GM18508 (cell line): Measurements from ENCODE around the gene FAT3.

Experiments used
- ATAC-seq: cut with Tn5 transposase; IDR thresholded peaks from one replicate; pipeline ENCODE4 v1.9.1; 2021; ENCODE audit warnings: moderate number of reproducible peaks; ENCODE audit not compliant: insufficient read depth, unreplicated experiment

The FAT3 gene

DNA sequence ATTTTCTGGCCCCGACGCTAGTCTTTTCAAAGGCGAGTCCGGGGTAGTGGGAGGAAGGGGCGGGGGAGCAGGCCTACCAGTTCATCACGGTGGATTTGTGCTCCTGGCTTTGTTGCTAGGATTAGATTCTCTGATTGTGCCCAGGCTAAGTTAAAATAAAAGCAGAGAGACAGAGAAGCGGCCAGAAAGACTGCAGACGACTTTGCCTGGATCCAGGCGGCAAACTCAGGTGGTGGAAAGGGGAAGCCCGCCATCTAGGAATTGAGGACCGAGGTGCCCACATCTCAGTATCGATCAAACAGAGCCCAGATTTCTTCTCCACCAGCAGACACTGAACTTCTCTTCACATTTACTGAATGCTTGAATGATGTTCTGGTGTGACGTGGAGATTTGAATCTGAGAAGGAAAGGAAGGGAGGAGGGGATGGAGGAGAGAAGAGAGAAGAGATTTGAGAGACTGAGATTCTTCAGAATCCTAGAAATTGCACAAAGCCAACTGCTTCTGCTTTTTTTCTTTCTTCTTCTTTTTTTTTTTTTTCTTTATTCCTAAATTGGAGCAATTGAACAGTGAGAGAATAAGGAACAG is 2.7 kb downstream of the FAT3 start:
- ATAC-seq = no peak

DNA sequence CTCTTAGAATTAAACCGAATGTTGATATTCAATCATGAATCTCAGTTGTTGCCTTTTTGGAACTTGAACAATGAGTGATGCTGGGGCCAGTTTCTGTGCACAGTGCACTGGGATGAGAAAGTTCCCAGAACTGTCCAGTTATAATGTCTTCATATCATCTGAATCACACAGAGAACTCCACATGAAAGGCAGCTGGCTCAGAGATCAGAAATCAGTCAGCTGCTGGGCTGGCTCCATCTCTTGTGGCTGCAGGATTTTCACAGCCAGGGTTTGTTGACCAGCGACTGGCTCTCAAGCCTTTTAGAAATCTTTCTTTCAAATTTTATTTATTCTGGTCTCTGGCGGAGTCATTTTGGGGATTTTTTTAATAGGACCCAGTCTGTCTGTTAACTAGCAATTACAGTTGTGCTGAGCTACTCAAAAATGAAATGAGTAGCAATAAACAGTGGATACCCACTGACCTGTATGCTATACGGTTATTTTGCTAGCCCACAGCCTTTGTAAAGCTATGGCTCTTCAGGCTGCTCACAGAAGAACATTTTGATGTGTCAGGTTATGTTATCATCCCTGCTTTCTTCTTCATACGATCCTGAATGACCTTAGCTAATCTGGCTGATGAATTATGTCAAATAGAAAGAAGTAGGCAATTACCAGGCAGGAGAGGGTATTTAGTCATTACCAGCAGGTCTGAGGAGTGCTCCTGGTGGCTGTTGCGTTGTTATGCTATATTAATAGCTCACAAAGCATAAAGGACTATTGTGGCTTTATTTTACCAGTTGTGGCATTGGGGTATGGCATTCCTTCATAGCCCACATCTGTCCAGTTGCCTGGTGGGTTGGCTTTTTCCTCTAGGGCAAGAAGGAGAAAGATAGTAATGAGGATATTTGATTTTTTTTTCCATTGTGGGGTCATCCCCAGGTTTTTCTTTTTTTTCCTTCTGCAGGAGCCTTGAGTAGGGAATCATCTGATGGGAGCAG is 3.6 kb downstream of the FAT3 start:
- ATAC-seq = no peak

DNA sequence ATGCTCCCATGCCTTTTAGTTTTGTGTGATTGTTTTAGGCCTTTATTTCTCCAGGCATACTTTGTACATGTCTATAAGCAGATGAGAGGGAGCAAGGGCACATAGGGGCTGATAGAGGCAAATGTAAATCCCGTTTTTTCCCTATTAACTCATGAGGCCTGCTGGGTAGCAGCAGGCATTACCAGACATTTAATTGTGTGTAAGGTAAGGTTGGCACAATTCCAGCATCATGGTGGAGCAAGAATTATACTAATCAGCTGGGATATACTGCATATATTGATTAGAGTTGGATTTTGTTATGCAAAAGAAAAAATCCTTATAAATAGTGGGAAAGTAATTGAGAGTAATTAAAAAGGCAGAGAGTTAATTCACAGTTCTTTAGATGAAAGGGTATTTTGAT is 12.2 kb downstream of the FAT3 start:
- ATAC-seq = no peak

DNA sequence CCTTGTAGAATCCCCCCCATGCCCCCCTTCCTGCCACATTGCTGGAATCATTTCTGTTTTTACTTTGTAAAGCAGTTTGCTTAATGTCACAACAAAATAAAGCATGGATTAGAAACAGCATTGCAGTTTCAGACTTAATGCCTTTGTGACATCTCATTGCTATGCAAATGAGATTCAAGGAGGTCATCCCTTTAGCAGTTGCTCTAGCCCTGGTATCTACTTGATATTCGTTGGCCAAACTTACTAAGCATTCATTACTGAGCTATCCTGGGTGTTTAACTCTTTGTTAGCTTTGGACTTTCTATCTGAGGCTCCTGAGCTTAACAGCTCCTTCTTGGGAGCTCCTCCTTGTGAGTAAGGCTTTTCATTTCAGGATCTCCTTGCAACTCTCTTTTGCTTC is 16.3 kb downstream of the FAT3 start:
- ATAC-seq = no peak

DNA sequence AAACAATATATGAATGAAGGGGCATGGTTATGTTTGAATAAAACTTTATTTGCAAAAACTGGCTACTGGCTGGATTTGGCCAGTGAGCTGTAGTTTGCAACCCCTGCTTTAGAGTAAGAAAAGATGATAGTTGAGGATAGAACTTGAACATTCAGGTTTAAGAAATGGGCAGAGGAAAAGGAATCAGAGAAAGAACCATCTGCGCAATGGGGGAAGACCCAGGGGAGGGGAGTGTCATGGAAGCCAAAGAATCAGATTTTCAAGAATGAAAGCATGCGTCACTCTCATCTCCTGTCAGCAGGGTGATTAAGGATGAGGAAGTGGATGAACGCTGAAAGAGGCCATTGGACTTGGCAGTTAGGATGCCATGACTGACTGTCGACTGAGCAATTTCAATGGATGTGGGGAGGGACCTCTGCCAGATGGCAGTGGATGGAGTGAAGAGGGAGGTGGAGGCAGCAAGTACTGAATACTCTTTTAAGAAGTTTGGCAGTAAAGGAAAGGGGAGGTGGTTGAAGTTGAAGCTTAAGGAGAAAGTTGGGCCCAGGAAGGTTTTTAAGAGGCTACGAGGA is 21.2 kb downstream of the FAT3 start:
- ATAC-seq = no peak

DNA sequence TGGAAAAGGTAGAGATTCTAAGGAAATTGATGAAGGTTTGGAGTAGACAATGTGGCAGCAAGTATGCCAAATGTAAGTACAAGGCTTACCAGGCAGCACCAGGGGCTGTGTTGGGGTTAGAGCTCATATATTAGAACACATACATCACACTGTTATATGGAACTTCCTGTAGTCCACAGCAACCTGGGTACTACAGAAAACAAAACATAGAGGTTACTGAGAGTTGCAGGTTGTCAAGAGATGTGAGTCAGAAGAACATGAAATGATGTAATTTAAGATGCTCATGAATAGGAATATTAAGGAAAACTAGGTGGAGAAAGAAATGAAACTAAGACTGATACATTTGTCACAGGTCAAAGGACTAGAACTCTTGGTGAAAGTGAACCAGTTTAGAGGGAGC is 22.0 kb downstream of the FAT3 start:
- no peak for ATAC-seq

DNA sequence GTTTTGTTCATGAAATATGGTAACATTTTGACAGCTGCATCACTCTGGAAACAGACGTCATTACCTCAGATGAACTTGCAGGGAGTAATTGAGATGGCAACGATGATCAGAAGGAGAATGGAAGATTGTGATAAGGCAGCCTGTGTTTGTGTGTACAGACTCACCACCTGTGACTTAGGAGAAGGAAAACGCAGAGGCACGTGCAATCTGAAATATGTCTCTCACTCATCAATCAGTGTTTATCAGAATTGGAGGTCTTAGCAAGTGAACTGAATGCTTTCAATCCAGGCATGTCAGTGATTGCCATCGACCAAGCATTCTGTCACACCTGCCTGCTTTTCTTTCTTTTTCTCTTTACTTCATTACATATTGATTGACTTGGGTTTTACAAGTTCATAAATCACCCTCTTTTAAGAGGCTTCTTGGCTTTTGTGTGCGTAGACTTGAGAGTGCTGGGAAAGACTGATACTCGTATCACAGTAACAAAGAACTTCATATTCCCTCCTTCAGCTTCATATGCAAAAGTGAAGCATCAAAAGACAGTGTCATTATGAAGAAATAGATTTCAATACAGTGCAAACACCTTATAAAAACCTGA is 24.6 kb downstream of the FAT3 start:
- no peak for ATAC-seq

DNA sequence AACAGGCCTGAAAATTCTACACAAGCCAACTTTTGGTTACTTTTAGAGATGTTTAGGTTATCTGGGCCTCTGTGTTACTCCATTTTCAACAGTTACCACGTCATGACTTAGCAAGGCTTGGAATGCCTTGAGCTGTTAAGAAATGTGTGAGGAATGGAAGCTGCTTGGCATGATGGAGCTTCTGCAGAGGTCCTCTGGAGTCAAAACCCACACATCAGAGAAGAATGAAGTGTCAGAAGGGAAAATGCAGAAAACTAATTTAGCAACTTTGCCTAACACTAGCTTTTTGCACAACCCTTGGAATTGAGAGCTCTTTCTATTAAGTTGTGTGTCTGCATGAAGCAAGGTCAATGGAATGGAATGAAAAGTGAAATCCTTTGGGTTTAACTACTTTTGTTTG is 27.4 kb downstream of the FAT3 start:
- ATAC-seq = no peak

DNA sequence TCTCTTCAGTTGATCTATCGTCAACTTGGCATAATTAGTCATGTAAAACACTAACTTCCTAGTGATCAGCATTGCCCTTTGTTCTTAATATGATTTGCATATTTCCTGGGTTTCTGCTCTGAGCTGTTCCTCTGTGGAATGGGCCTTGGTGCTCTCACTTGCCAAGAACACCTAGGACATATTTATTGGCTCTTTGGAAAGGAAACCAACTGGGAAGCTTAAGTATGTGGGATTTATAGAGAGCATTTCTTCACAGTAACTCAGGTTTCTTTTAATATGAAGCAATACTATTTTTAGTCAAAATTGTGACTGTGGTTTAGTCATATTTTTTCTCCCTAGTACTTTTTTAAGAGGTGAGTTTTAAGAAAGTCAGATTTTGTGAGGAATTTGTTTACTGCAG is 28.8 kb downstream of the FAT3 start:
- ATAC-seq = no peak

DNA sequence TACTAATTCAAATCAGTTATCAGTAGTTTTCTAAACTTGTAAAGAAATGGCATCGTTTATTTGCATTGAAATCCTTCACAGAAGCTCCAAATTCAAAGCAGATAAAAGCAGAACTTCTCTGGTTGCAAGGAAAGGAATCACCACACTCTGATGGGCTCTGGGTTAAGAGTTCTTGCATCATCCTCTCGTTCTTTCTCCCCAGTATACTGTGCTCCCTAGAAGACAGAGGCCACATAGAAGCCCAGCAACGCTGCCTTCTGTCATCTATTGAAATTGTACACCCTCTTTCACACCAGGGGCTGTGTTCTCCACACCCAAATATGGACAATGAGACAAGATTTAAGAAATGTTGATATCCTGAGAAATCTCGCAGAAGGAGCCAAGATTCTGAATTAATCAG is 29.3 kb downstream of the FAT3 start:
- ATAC-seq = no peak

DNA sequence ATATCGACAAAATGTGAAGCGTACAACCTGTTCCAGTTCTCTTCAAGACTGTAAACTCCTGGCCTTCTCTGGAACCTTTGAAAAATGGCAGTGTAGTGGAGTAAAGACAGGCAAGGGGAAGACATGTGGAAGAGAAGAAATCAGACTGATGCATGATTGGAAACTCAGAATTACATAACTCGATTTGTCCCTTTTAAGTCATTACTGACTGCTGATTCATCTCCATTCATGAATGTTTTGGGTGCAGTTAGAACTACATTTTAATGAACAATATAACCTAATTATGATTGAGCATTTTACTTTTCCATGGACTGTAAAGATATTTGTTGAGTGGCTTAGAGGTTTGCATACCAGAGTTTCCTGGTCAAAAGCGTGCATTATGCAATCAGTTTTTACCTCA is 32.9 kb downstream of the FAT3 start:
- ATAC-seq = no peak

DNA sequence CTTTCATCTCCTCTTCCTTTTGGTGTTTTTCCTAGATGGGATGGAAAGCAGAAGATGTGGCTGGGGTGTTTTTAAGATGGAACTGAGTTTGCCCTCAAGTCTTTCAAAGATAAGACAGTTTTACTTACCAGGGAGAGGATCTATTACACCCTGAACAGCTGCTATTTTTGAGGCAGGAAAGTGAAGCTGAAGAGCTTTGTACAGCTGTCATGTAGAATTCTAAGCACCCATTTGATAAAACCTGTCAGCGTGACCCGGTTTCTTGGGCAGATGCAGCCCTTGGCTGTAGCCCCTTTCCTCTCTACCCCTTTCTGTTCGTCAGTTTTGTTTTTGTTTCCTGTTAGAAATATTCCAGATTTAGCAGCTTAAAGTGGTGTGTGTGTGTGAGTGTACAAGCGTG is 35.2 kb downstream of the FAT3 start:
- ATAC-seq = no peak

DNA sequence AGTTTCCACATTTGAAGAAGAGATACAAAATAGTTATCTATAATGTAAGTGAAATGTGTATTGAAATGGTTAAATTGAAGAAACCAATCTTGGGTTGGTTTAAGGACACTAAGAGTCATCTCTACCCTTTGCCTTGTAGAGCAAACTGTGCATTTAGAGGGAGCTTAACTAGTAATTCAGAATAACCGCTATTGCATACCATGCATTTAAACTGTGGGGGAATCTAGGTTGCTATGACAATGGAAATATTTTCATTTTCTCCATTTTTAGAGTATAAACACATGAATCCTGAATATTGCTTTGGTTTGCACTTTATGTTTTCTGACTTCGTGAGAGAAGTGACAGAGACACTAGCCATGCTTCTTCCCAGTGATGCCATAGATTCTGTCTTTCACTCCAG is 39.7 kb downstream of the FAT3 start:
- no peak for ATAC-seq

DNA sequence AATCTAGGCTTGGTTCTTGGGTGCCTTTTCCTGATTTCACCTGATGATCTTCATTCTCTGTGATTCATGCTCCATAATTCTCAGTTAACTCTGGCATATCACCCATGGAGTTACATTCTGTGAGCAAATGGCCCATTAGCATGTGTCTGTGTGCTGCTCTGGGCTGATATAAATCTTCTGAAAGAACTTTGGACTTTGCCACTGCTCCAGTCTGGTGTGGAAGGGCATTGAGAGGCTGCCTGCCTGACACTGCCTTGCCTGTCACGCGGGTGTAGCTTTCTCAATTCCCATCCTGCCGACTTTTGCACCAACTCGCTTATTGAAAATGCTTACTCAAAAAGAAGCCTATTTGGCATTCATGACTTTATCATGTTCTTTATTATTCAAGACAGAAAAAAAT is 42.2 kb downstream of the FAT3 start:
- no peak for ATAC-seq

DNA sequence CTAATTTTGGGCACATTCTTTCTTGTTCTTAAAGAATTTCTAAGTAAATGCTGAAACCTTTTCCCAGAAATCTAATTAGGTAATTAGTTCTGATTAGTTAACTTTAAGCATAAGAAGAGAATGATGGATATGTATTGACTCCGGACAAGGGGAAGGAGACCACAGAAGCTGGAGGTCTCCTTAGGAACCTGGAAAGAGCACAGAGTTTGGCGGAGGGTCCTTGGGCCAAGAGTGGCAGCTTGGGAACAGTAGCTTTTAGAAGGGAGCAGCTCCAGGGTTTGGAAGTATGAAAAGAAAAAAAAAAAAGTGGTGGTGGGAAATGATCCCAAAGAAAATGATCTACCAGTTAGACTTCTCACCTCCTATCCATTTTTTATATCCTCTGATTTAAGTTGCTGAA is 42.7 kb downstream of the FAT3 start:
- no peak for ATAC-seq

DNA sequence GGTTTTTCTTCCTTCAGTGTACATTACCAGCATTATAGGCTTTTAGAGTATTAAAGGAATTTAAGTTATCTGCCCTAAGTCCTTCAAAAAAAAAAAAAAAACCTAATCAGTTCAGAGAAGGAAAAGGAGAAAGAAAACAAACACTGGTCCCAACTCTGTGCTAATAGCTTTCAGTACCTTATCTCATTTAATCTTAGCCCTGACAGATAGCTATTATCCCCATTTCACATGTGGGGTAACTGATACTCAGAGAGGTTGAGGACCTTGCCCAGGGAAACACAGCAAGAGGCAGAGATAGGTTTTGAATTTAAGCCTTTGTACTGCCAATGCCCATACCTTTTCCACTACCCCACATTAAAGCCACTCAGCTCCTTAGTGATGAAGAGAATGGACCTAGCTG is 43.4 kb downstream of the FAT3 start:
- no peak for ATAC-seq

DNA sequence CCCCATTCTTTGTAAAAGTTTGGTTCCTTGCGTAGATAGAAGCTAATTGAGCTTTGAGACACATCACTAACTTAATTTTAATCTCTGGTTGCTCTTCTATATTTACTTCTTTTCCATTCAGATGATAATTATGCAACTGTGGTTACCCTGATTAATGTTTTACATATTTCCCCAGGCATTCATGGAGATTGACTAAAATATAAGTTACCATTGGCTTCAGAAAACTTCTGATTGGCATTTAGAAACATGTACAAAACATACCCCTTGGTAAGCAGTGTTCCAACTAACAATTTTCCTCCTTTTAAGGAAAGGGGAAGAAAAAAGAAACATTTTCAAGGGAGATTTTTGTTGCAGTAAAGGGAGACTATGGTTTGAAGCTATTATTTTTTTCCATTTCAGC is 43.9 kb downstream of the FAT3 start:
- ATAC-seq = no peak

DNA sequence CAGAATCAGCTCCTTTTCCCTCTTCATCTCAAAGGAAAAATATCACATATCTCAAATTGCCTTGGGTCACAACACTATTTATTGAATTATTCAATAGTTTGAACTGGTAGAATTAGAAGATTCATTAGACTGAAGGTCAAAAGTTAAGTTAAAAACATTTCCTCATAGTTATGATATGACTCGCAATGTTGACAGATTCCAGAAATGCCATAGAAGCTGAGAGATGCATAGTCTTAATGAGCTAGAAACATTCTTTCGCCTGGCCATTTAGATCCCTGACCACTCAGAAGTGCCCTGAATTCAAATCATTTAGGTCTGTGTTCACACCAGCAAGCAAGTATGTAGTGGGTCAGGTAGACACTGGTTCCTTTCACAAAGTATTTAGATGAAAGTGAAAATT is 44.4 kb downstream of the FAT3 start:
- no peak for ATAC-seq

DNA sequence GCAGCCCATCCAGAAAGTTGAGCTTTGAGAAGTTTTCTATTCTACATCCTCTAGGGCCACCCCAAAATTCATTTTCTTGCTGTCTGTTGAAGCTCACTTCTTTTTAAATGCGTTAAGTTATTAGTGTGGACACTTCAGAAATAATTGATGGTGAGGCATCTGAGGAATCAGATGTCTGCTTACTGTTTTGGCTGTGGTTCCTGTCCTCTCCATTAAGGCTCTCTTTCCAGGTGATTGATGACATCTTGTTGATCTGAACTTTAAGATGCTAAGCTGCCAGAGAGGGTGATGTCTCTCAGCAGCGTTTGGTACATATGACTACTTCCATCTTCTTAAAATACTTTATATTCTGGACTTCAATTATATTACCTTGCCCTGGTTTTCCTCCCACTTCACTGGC is 45.2 kb downstream of the FAT3 start:
- no peak for ATAC-seq

DNA sequence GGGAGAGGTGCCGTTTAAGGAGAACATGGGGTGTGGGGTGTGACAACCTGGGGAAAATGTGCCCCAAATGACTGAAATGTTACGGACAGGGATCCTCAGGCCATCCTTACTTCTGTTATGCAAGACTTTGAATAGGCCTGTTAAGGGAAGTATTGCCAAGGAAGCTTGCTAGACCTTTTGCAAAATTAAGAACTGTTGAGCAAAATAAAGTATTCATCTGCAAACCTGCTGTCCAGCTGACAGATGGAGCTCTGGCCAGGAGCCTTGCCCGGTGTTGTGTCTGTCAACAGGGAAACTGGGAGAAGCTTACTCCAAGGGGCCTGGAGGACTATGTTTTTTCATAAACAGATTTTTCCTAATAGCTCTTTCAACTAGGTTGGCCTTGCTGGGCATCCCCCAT is 48.0 kb downstream of the FAT3 start:
- no peak for ATAC-seq
